OCI-LY1 (cell line): ENCODE data around the gene CEP112.

Experiments
- EZH2 ChIP-seq: fragments of 200-600 bp; sonication (generic), shearing (Covaris generic); IDR thresholded peaks from 2 replicates; pipeline ENCODE4 v1.8.0; 2017; ENCODE audit warnings: borderline replicate concordance, mixed run types, mild to moderate bottlenecking, antibody characterized with exemption, low read length, moderate library complexity, mixed read lengths
- TF ChIP-seq, protein P1 (sequence below): fragments of 200-600 bp; sonication (generic), shearing (Covaris generic); IDR thresholded peaks from 2 replicates; pipeline ENCODE4 v1.5.1; 2017; ENCODE audit warnings: mild to moderate bottlenecking, antibody characterized with exemption, low read length, moderate library complexity, mixed read lengths

DNA sequence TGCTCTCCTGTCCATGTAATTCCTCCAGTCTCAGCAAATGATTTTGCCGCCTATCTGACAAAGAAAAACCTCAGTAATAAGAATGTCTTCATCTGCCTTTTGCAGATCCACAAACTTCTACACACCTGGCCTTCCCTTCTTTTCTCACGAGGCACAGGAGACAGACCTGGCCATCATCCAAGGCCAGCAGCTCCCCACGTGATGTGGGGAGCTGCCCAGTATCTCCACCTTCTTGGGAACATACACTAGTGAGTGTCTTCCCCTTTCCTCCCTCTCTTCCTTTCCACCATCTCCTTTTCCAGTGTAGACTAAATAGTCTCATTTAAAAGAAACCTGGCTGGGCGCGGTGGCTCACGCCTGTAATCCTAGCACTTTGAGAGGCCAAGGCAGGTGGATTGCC, 274.4 kb downstream of the CEP112 start:
- TF ChIP-seq, protein P1, sequence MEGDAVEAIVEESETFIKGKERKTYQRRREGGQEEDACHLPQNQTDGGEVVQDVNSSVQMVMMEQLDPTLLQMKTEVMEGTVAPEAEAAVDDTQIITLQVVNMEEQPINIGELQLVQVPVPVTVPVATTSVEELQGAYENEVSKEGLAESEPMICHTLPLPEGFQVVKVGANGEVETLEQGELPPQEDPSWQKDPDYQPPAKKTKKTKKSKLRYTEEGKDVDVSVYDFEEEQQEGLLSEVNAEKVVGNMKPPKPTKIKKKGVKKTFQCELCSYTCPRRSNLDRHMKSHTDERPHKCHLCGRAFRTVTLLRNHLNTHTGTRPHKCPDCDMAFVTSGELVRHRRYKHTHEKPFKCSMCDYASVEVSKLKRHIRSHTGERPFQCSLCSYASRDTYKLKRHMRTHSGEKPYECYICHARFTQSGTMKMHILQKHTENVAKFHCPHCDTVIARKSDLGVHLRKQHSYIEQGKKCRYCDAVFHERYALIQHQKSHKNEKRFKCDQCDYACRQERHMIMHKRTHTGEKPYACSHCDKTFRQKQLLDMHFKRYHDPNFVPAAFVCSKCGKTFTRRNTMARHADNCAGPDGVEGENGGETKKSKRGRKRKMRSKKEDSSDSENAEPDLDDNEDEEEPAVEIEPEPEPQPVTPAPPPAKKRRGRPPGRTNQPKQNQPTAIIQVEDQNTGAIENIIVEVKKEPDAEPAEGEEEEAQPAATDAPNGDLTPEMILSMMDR = no peak
- TF ChIP-seq EZH2 = no peak
